ENCODE results near the gene SHISA6. TPM values are rescaled to one million over a fixed set of nuclear protein-coding genes. Genes with fewer than 3 reads are reported as not detected.

Gene SHISA6
- total RNA-seq, 1 experiment from 2014 or later, result 2.9 TPM

- Histone ChIP-seq H4K5ac (ENCODE audit: insufficient read length, low read depth, low read length) (no peak overlapping the region), H3K9me3 (ENCODE audit: control insufficient read depth, low read depth, low read length) (no peaks in the 10 kb centered on the region), H3K56ac (ENCODE audit: insufficient read length, low read depth, low read length) (no peak overlapping the region), H4K8ac (replicated peaks; ENCODE audit: insufficient read length, low read depth, low read length) (no peak overlapping the region), H3K23me2 (ENCODE audit: insufficient read length, low read depth, low read length, poor library complexity, severe bottlenecking) (no peaks in the 10 kb centered on the region), H3K27me3 (ENCODE audit: insufficient read depth, low read length) (no peaks in the 10 kb centered on the region), H2BK20ac (ENCODE audit: low read depth, low read length, poor library complexity, severe bottlenecking) (no peak overlapping the region), H2AK5ac (ENCODE audit: insufficient read length, low read length) (no peak overlapping the region), H3K18ac (ENCODE audit: insufficient read length, low read depth, low read length) (no peak overlapping the region), H3K4me2 (ENCODE audit: insufficient read depth, insufficient read length, low read length) (no peak overlapping the region), H3K27ac (ENCODE audit: insufficient read length, low read depth, low read length) (no peak overlapping the region), H2BK15ac (ENCODE audit: low read depth, low read length) (no peak overlapping the region), H2BK120ac (ENCODE audit: low read depth, low read length, poor library complexity, severe bottlenecking) (no peak overlapping the region), H2BK12ac (ENCODE audit: insufficient read length, low read depth, low read length) (no peak overlapping the region), H2AFZ (ENCODE audit: low read length) (no peak overlapping the region), H4K91ac (ENCODE audit: insufficient read length, low read depth, low read length) (no peak overlapping the region), H4K20me1 (ENCODE audit: control insufficient read depth, insufficient read depth, insufficient read length) (no peaks in the 10 kb centered on the region), H3K9ac (ENCODE audit: extremely low read depth, insufficient read length, low read length) (no peak overlapping the region), H3K23ac (ENCODE audit: insufficient read length, low read depth, low read length) (no peak overlapping the region), H3K4me1 (ENCODE audit: insufficient read depth, low read length) (peaks cover 5% of the 10 kb centered on the region; the same call in 1 of the 2 replicates), H3T11ph (ENCODE audit: low read length) (no peak overlapping the region), H3K4ac (ENCODE audit: low read depth, low read length) (no peak overlapping the region), H3K79me2 (ENCODE audit: insufficient read depth, low read length) (no peaks in the 10 kb centered on the region), H3K14ac (ENCODE audit: insufficient read depth, low read length) (no peak overlapping the region), H2BK5ac (ENCODE audit: insufficient read length, low read length) (no peak overlapping the region), H3K79me1 (ENCODE audit: insufficient read depth, low read depth, low read length, poor library complexity, severe bottlenecking) (no peaks in the 10 kb centered on the region)
- no peak overlapping the region for H3K4me3 Mint-ChIP-seq
- no peaks in the 10 kb centered on the region; the same call in 1 of the 2 replicates for H3K27me3 Mint-ChIP-seq (ENCODE audit: low read depth)
- H3K4me1 Mint-ChIP-seq, result peaks cover 5 to 6% of the 10 kb centered on the region in 2 experiments
- TF ChIP-seq CTCF (conservative IDR thresholded peaks at IDR 0.05), result no peak
- no peaks in the 10 kb centered on the region for H3K36me3 Mint-ChIP-seq (ENCODE audit: insufficient read depth in 1 of 3, low read depth in 3 of 3)
- no peak overlapping the region for H3K27ac Mint-ChIP-seq
- DNase-seq, result no peak
- no peaks in the 10 kb centered on the region; a peak in 1 of 5 replicates for H3K9me3 Mint-ChIP-seq
These were observed 46.8 kb downstream of the SHISA6 start for GRCh38 chr17:11287791-11288190.
